Upper lobe of left lung (tissue), 4 donors: Measurements from ENCODE around the gene DTNB.

Experiments used
- EP300 ChIP-seq, 4 donors: sonication (generic); formaldehyde crosslinking; IDR thresholded peaks; one replicate each; pipeline ENCODE4 v1.5.1; 2017; ENCODE audit warnings: antibody characterized with exemption in 4 of 4, control low read depth in 2 of 4
- POLR2A ChIP-seq, 4 donors: fragments of 450-650 bp; IDR thresholded peaks; one replicate each; pipeline ENCODE4 v1.5.1; 2016 to 2017; ENCODE audit warnings: antibody characterized with exemption in 4 of 4, mild to moderate bottlenecking in 2 of 4
- POLR2AphosphoS5 ChIP-seq, 2 donors: sonication (generic); formaldehyde crosslinking; IDR thresholded peaks; one replicate each; pipeline ENCODE4 v1.5.1; 2017; ENCODE audit warnings: antibody characterized with exemption in 2 of 2
- TF ChIP-seq, protein P1 (sequence below), 6 experiments: fragments of 450-650 bp in 4 of 6; fragments of 200-600 bp in 2 of 6; sonication (generic) in 2 of 6; IDR thresholded peaks; one replicate each; pipeline ENCODE4 v1.5.1; 2016 to 2019; ENCODE audit warnings: antibody characterized with exemption in 6 of 6

DNA sequence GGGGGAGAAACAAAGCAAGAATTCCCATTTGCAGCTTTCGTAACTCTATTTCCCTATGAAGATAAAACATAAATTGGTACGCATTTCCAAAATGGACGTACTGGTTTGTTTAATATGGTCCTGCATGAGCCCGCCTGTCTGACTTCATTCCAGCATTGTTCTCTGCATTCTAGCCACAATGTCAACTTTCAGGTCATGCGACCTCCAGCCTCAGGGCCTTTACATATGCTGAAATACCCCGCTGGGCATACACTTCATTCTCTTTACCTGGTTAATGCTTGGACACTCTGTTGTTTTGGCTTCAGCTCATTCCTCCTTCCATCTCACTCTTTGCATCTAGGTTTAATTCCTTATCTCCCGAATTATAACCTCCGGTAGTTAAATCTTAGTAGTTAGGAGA, 227.9 kb downstream of the DTNB start:
- TF ChIP-seq POLR2A (IDR thresholded peaks at IDR 0.05): no peak
- TF ChIP-seq EP300 (IDR thresholded peaks at IDR 0.05): no peak
- TF ChIP-seq, protein P1, sequence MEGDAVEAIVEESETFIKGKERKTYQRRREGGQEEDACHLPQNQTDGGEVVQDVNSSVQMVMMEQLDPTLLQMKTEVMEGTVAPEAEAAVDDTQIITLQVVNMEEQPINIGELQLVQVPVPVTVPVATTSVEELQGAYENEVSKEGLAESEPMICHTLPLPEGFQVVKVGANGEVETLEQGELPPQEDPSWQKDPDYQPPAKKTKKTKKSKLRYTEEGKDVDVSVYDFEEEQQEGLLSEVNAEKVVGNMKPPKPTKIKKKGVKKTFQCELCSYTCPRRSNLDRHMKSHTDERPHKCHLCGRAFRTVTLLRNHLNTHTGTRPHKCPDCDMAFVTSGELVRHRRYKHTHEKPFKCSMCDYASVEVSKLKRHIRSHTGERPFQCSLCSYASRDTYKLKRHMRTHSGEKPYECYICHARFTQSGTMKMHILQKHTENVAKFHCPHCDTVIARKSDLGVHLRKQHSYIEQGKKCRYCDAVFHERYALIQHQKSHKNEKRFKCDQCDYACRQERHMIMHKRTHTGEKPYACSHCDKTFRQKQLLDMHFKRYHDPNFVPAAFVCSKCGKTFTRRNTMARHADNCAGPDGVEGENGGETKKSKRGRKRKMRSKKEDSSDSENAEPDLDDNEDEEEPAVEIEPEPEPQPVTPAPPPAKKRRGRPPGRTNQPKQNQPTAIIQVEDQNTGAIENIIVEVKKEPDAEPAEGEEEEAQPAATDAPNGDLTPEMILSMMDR (IDR thresholded peaks at IDR 0.05): no peak
- no peak for TF ChIP-seq POLR2AphosphoS5 (IDR thresholded peaks at IDR 0.05)
